ENCODE measurements around the gene SLC38A8.

Gene SLC38A8

GRCh38 chr16:83996481-83997252 is 45.9 kb downstream of the SLC38A8 start:
- no peak for DNase-seq

- peak; percentile 42 for DNase-seq
These were observed 46.8 kb downstream of the SLC38A8 start for GRCh38 chr16:83995754-83996153.

- DNase-seq: no peak
These were observed 47.9 kb downstream of the SLC38A8 start for GRCh38 chr16:83994703-83995102.

GRCh38 chr16:83994087-83994486 is 48.5 kb downstream of the SLC38A8 start:
- DNase-seq: no peak

GRCh38 chr16:83992624-83993023 is 50.0 kb downstream of the SLC38A8 start:
- no peak for DNase-seq

- no peak for DNase-seq
These were observed 52.1 kb downstream of the SLC38A8 start for GRCh38 chr16:83990492-83990891.

GRCh38 chr16:83989300-83989699 is 53.3 kb downstream of the SLC38A8 start:
- no peak for DNase-seq

GRCh38 chr16:83983491-83983890 is 59.1 kb downstream of the SLC38A8 start:
- no peak for DNase-seq

- DNase-seq: no peak
These were observed 60.8 kb downstream of the SLC38A8 start for GRCh38 chr16:83981799-83982198.

- DNase-seq: no peak
These were observed 61.8 kb downstream of the SLC38A8 start for GRCh38 chr16:83980794-83981193.

- DNase-seq: no peak
These were observed 63.2 kb downstream of the SLC38A8 start for GRCh38 chr16:83979441-83979840.

GRCh38 chr16:83978401-83978904 is 64.1 kb downstream of the SLC38A8 start:
- no peak for DNase-seq

- DNase-seq: no peak
These were observed 65.4 kb downstream of the SLC38A8 start for GRCh38 chr16:83977056-83977815.

- DNase-seq: no peak
These were observed 66.9 kb downstream of the SLC38A8 start for GRCh38 chr16:83975590-83976260.

GRCh38 chr16:83974475-83974874 is 68.1 kb downstream of the SLC38A8 start:
- no peak for DNase-seq

- DNase-seq: no peak
These were observed 68.8 kb downstream of the SLC38A8 start for GRCh38 chr16:83973581-83974385.

GRCh38 chr16:83973077-83973476 is 69.5 kb downstream of the SLC38A8 start:
- no peak for DNase-seq

GRCh38 chr16:83972256-83973008 is 70.2 kb downstream of the SLC38A8 start:
- no peak for DNase-seq

- no peak for DNase-seq
These were observed 71.1 kb downstream of the SLC38A8 start for GRCh38 chr16:83971165-83972130.

GRCh38 chr16:83970430-83970815 is 72.2 kb downstream of the SLC38A8 start:
- DNase-seq: no peak

All from right kidney (tissue), 1 donor.